ENCODE measurements around the gene FAM163A.
"Not testable (repeated sequence)": the region's sequence is repeated elsewhere in the genome, so short reads cannot be mapped to it uniquely, and the experiment has no call there.

The FAM163A gene

GRCh38 chr1:179816196-179816960 lies 73.3 kb downstream of the FAM163A start:
- DNase-seq (ENCODE audit: low read depth) = no peak

- no peak for DNase-seq (ENCODE audit: low read depth)
Observed at GRCh38 chr1:179817056-179817455, 74.0 kb downstream of the FAM163A start.

GRCh38 chr1:179817789-179818188 lies 74.7 kb downstream of the FAM163A start:
- no peak for DNase-seq (ENCODE audit: low read depth)

- no peak for DNase-seq (ENCODE audit: low read depth)
Observed at GRCh38 chr1:179818260-179818659, 75.2 kb downstream of the FAM163A start.

- DNase-seq (ENCODE audit: low read depth) = no peak
Observed at GRCh38 chr1:179818743-179819173, 75.7 kb downstream of the FAM163A start.

GRCh38 chr1:179820226-179820970 lies 77.3 kb downstream of the FAM163A start:
- no peak for DNase-seq (ENCODE audit: low read depth)

GRCh38 chr1:179821524-179821923 lies 78.4 kb downstream of the FAM163A start:
- DNase-seq (ENCODE audit: low read depth) = no peak

- no peak for DNase-seq (ENCODE audit: low read depth)
Observed at GRCh38 chr1:179822065-179822464, 79.0 kb downstream of the FAM163A start.

GRCh38 chr1:179823693-179824092 lies 80.6 kb downstream of the FAM163A start:
- no peak for DNase-seq (ENCODE audit: low read depth)

GRCh38 chr1:179824265-179824664 lies 81.2 kb downstream of the FAM163A start:
- DNase-seq (ENCODE audit: low read depth) = no peak

GRCh38 chr1:179825206-179825605 lies 82.1 kb downstream of the FAM163A start:
- no peak for DNase-seq (ENCODE audit: low read depth)

- no peak for DNase-seq (ENCODE audit: low read depth)
Observed at GRCh38 chr1:179825798-179826460, 82.8 kb downstream of the FAM163A start.

GRCh38 chr1:179826626-179827280 lies 83.7 kb downstream of the FAM163A start:
- no peak for DNase-seq (ENCODE audit: low read depth)

GRCh38 chr1:179828554-179829110 lies 85.5 kb downstream of the FAM163A start:
- no peak for DNase-seq (ENCODE audit: low read depth)

- no peak for DNase-seq (ENCODE audit: low read depth)
Observed at GRCh38 chr1:179831225-179831624, 88.1 kb downstream of the FAM163A start.

- no peak for DNase-seq (ENCODE audit: low read depth)
Observed at GRCh38 chr1:179831852-179832699, 89.0 kb downstream of the FAM163A start.

GRCh38 chr1:179836686-179837445 lies 93.8 kb downstream of the FAM163A start:
- not testable (repeated sequence) for DNase-seq (ENCODE audit: low read depth)

- no peak for DNase-seq (ENCODE audit: low read depth)
Observed at GRCh38 chr1:179840107-179840506, 97.0 kb downstream of the FAM163A start.

GRCh38 chr1:179848233-179848632 lies 105.1 kb downstream of the FAM163A start:
- no peak for DNase-seq (ENCODE audit: low read depth)

- DNase-seq (ENCODE audit: low read depth) = no peak
Observed at GRCh38 chr1:179853102-179853501, 110.0 kb downstream of the FAM163A start.

All from stromal cell of bone marrow (primary cell).